GM19193 (cell line): ENCODE data around the gene UPK3B.
"Not testable (repeated sequence)": the region's sequence is repeated elsewhere in the genome, so short reads cannot be mapped to it uniquely, and the experiment has no call there.

Experiments used
- POLR2A ChIP-seq: IDR thresholded peaks from 4 replicates; pipeline ENCODE4 v1.6.1; 2011; ENCODE audit not compliant: insufficient read depth, insufficient read length; ENCODE audit errors: extremely low read depth

Gene UPK3B

DNA sequence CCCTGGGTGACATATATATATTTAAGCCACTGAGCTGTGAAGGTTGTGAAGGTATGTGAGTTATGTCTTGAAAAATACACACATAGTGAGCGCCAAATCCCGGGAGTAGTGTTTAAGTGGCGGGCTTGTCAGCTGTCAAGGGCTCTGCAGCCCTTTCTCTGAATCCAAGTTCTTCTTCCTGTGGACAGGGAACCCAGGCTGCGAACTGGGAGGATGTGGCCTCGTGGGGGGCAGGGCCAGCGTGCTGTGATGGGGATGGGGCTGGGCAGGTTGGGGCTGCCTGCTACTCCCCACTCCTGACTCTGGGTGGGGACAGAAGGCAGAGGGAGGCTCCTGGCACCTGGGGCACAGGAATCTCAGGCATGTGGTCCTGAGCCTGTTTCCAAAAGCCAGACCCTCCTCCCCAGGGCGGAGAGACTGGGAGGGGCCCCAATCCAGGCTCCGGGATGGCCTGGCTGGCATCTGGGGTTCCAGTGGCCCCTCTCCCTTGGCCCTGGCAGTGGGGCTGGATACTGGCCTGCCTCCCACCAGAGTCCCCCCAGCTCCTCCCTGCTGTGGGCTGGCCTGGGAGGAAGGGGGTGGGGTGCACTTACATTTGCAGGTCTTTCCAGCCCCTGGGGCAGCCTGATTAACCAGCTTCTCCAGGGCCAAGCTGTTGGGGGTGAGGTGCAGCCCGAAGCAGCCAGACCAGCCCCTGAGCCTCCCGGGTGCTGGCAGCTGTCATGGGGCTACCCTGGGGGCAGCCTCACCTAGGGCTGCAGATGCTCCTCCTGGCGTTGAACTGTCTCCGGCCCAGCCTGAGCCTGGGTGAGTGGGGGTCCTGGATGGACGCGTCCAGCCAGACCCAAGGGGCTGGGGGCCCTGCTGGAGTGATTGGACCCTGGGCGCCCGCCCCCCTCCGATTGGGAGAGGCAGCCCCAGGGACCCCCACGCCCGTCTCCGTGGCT, at the start of gene UPK3B:
Gene UPK3B, plus strand, starts transcription at position 622 of the 947 bp plus-strand sequence. Its CDS starts 101 bp downstream, at position 723.
- TF ChIP-seq POLR2A = no peak

DNA sequence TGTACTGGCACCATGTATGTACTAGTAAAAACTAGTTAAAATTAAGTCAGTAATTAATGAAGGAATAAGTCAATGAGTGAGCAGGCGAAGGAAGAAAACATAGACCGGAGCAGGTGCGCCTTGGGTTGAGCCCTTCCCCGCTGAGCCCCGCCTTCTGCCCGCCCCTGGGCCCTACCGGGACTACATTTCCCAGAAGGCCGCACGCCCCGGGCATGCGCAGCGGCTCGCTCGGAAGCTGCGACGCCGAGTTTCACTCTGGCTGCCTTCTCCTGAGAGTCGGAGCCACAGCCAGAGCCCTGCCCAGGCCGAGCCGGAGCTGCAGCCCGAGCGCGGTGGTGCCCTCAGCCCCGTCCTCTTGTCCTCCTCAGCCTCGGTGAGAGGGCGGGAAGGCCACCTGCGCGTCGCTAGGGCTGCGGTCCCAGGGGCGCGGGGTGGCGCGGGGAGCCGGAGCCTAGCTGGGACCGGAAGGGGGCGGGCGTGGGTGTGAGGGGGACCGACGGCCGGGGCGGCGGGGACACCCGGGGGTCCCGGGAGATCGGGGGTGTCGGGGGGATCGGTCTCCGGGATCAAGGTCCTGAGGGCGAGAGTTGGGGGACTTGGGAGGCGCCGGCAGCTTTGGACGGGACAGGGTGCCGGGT, 48.8 kb upstream of the UPK3B start, which contains the start of gene DTX2:
Gene DTX2, plus strand, starts transcription at position 246 of the 638 bp plus-strand sequence. CDS start 18,801 bp downstream, outside the sequence.
- TF ChIP-seq POLR2A = not testable (repeated sequence)

DNA sequence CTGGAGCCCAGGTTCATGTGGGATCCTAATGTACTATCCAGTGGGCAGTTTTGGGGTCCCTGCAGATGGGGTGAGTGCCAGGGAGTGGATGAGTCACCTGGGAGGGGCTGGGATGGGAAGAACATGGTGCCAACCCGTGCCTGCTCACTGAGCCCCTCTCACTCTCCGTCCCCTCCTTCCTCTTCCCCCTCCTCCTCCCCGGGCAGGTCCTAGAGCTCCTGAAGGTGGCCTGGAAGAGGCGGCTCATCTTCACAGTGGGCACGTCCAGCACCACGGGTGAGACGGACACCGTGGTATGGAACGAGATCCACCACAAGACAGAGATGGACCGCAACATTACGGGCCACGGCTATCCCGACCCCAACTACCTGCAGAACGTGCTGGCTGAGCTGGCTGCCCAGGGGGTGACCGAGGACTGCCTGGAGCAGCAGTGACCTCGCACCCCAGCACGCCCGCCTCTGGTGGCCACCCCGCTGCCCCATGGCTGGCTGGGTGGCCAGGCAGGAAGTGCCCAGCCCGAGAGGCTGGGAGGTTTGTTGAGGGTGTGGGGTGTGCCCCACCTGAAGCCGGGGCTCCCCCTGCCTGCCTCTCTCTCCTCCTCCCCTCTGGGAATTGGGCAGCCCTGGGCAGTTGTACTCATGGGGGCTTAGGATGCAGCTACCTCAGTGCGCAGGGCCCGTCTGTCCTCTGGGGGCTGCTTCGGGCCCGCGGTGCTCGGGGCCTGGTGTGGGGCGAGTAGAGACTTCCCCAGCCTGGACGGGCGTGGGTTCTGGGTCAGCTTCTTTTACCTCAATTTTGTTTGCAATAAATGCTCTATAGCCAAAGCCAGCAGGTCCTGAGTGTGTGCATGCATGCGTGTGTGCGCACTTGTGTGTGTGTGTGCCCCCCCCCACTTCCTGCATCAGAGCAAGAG, 4.9 kb upstream of the UPK3B start:
- no peak for TF ChIP-seq POLR2A

DNA sequence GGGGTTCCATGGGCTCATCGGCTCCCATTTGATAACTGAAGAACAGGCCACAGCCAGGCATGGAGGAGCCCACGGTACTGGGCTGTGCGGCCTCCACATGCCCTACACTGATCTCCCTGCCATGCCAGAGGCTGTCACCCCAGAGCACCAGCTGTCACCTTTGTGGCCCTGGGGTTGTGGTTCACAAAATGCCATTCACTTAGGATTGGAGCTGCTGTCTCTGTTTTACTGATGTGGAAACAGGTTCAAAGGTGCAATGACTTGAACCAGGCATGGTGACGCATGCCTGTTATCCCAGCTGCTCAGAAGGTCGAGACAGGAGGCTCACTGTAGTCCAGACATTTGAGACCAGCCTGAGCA, 4.3 kb upstream of the UPK3B start:
- TF ChIP-seq POLR2A = no peak

DNA sequence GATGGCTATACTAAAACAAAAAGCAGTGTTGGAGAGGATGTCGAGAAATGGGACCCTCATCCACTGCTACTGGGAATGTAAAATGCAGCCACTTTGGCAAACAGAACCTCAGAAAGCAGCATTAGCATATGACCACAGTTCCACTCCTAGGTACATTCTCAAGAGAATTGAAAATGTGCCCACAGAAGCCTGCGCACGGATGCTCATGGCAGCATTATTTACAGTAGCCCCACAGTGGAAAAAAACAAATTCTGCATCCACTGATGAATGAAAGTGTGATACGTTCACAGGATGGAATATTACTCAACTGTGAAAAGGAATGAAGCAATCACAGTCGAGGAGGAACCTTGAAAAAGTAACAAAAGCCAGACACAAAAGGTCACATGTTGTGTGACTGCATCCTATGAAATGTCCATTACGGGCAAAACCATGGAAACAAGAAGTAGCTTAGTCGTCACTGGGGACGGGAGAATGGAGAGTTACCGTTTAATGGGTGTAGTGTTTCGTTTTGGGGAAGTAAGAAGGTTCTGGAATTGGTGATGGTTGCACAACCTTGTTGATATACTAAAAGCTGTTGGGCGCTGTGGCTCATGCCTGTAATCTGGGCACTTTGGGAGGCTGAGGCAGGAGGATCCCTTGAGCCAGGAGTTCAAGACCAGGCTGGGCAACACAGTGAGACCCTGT, 2.5 kb upstream of the UPK3B start:
- TF ChIP-seq POLR2A = no peak

DNA sequence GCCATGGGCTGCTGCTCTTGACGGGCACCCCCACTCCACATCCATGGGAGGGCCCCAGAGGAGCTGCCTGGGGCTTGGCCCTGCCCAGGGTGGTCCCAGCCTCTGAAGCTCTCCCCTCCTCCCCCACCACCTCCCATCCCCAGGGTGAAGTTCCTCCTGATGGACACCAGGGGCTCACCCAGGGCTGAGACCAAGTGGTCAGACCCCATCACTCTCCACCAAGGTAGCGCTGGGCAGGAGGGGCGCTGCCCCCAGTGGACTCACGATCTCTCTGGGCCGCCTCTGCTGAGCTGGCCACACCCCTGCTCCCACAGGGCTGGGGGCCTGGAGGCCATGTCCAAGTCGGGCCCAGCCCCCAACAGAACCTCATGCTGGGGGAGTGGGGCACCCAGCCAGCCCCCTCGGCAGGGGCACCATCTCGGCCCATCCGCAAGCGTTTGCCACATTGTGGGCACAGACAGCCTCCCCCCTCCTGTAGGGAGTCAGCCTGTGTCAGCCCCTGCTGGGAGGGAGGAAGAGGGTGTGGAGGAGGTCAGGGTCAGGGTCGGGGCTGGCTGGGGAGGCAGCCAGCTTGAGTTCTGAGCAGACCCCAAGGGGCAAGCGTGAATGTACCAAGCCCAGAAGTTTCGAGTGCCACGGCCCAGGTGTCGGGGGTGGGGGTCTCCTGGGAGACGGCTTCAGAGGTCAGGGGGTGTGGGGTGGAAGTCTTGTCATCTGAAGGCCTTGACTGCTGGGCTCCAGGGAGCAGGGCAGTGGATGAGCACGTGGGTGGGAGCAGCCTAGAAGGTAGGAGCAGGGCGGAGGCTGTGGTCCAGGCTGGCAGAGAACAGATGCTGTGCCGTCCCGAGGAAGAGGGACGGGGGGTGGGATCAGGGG, 2.8 kb downstream of the UPK3B start:
- TF ChIP-seq POLR2A = no peak

DNA sequence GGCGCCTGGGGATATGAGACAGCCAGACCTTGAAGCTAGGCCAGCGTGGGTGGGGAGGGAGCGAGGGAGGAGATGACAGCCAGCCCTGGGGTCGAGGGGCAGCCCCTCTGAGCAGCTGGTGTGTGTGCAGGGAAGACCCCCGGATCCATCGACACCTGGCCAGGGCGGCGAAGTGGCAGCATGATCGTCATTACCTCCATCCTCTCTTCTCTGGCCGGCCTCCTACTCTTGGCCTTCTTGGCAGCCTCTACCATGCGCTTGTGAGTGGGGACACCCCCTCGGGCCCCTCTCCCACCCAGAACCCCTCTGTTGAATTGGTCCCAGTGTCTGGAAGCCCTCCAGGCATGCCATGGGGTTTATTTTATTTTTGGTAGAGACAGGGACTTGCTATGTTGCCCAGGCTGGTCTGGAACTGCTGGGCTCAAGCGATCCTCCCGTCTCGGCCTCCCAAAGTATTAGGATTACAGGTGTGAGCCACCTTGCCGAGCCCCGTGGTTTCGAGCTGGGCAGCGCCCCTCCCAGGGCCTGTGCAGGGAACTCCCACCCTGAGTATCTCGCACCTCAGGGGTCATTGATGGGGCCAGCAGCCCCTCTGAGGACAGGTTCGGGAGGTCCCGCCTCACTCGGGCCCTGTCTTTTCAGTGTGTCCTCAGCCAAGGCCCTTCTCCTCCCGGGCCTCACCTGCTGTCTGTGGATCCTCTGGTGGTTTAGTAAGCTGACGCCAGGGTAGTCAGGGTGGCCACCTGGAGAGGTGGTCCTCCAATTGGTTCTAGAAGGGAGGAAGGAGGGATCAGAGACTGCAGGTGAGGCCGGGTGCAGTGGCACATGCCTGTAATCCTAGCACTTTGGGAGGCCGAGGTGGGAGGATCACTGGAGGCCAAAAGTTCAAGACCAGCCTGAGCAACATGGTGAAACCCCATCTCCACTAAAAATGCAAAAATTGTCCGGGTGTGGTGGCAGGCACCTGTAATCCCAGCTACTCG, 3.8 kb downstream of the UPK3B start:
- no peak for TF ChIP-seq POLR2A

DNA sequence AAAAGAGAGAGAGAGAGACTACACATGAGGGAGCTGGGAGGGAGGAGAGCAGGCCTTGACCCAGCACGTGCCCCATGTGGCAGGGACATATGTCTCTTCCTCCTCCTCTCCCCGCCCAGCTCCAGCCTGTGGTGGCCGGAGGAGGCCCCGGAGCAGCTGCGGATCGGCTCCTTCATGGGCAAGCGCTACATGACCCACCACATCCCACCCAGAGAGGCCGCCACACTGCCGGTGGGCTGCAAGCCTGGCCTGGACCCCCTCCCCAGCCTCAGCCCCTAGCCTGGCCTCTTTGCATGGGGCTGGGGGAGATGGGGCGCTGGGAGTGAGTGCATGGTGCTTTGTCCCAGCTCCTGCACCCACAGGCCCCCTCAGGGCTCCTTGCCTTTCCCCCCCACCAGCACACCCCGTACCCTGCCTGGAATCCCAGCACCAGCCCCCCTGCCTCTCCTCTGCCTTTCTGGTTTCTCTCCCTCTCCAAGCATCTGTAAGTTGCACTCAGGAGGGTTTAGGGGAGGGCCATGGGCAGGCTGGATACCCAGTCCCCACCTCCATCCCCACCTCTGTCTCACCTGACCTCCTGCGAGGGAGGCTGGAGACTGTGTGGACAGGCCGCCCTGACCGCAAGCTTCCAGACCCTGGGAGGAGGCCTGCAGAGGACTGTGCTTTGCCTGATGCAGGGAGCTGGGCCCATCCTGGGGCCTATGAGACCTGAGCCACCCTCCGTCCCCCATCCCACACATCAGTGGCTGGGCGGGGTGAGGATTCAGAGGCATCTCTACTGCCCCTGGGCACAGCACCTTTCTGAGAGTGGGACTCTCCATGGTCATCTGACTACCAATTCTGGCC, 4.8 kb downstream of the UPK3B start:
- no peak for TF ChIP-seq POLR2A

DNA sequence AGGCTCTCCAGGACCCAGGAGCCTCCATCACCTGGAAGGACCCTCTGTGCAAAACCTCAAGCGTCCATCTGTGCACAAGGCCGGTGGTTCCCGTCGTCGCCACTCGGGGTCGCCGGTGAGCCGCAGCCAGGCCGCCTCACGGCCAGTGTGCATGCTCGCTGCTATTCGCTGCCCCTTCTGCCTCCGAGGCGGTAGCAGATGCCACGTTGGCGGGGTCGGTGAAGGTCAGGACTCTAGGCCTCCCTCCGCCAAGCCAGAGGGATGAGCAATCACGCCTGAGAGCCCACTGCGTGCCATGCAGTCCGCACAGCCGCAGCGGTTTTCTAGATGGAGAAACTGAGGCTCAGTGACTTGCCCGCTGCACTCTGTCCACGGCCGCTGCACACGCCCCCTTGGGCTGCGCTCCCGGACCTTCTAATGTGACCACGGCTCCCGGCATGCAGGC, 5.7 kb downstream of the UPK3B start:
- TF ChIP-seq POLR2A = no peak

DNA sequence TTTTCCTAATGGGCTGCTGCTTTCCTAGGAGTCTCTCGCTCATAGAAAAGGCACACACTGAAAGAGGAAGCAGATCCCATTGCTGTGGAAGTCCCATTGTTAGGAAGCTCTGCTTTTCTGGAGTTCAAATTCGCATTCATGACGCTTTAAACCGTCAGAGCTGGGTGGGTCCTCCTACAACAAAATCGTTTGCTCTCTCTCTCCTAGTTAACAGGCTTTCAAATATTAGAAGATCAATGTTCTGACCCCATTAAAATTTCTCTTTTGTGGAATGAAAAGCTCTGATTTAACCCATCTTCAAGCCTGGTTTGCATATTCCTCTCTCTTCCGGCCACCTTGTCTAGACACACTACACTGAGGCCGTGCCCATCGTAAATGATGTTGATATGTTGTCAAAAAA, 32.8 kb downstream of the UPK3B start, which contains the start of gene SPDYE16:
Gene SPDYE16, minus strand, starts transcription at position 101 of the 400 bp plus-strand sequence. CDS start 1,838 bp downstream, outside the sequence.
- TF ChIP-seq POLR2A = not testable (repeated sequence)
